HG02852 (cell line): ENCODE measurements around the gene MAMLD1.

ENCODE experiments used
- ATAC-seq: cut with Tn5 transposase; IDR thresholded peaks from one replicate; pipeline ENCODE4 v1.9.1; 2021; ENCODE audit warnings: mild to moderate bottlenecking, moderate library complexity; ENCODE audit not compliant: unreplicated experiment

Gene MAMLD1

DNA sequence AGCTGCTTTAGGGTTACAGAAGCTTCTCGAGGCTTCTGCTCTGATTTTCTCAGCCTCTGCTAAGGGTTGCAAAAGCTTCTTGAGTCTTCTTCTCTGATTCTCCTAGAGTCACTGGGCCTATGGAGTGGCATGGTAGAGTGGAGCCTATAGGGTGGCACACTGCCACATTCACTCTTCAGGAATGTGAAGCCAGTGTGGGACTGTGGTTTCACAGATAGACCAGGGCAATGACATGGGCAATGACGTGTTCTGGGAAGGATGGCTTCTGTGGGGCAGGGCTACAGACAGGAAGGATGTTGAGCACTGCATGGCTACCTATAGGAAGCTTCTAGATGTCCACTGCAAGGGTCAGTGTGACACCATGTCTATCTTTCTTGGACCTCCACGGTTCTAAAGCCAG, 11.0 kb upstream of the MAMLD1 start:
- ATAC-seq = no peak

DNA sequence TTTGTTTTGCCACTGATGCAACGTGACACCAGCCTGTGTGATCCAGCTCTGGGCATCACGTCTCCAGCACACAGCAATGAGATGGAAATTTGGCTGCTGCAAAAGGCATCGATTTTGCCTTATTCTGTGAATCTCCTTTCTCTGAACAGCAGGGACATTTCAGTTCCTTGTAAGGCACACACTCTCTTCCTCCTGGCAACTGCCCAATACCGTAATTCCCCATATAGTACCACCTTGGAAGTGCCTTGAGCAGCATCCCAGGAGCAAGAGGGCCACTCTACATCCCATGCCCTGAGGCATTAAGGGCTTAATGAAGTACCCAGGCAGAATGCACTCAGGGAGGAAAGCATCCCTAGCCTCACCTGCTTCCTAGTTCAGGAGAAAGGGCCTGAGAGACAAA, 10.5 kb upstream of the MAMLD1 start:
- ATAC-seq = no peak

DNA sequence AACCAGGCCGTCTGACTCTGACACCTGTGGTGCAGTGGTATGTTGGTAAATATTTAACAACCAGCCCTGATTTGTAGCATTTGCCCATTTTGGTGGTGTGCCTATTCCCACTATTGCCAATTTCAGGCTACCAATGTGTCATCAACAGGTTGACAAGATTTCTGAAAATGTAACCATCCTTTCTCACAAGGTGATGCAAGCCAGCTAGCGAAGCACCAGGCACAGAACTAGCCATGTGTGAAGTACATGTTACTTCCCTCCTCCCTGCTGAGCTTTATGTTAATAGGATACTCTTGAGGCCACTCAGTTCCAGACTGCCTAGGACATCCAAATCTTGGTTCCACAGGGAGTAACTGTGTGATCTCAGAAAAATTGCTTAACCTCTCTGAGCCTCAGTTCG, 7.2 kb upstream of the MAMLD1 start:
- no peak for ATAC-seq

DNA sequence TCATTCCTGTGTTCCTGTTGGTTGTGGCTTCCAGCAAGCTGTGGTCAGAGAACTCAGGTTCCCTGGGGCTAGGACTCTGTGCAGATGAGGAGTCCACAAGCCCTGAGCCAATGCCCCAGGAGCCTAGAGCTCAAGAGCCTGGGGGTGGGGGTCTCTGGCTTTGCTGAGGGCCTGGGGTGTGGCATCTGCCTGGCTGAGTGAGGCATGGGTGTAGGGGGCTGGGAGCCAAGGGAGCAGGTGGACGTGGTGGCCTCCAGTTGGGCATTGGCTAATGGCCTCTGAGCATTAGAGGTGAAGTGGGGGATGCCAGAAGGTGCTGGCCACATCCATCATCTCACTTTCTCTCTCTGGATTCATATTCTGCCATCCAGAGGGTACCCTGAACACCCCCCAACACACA, 5.3 kb upstream of the MAMLD1 start:
- ATAC-seq = no peak

DNA sequence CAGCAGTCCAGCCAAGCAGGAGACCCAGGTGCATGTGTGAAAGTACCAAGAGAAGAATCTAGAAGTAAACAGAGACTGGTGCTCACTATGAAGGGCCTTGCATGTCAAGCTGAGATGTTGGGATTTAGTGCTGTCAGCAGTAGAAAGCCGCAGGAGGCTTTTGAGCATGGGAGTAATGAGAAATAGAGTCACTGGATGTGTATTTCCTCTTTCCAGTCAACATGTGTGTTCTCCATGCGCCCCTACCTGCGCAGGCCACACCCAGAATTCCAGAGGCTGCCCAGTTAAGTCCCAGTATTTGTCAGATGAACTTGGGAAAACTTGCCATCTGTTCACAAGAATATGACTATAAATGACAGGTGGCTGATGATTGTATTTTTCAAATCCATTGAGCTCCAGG, 4.5 kb upstream of the MAMLD1 start:
- no peak for ATAC-seq

DNA sequence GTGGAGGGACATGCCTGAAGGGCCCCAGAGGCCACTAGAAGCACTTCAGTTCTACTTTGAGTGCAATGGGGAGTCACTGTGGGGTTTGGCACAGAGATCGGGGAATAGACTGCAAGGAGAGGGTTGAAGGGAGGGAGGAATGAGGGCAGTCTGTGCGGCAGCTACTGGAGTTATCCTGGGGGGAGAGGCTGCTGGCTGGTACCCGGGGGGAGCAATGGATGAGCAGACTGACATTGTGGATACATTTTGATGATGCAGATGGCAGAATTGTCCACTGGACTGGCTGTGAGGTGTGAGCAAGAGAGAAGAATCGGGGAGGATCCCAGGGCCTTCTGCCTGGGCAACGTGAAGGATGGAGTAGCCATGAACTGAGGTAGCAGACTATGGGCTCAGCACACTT, 2.8 kb upstream of the MAMLD1 start:
- no peak for ATAC-seq

DNA sequence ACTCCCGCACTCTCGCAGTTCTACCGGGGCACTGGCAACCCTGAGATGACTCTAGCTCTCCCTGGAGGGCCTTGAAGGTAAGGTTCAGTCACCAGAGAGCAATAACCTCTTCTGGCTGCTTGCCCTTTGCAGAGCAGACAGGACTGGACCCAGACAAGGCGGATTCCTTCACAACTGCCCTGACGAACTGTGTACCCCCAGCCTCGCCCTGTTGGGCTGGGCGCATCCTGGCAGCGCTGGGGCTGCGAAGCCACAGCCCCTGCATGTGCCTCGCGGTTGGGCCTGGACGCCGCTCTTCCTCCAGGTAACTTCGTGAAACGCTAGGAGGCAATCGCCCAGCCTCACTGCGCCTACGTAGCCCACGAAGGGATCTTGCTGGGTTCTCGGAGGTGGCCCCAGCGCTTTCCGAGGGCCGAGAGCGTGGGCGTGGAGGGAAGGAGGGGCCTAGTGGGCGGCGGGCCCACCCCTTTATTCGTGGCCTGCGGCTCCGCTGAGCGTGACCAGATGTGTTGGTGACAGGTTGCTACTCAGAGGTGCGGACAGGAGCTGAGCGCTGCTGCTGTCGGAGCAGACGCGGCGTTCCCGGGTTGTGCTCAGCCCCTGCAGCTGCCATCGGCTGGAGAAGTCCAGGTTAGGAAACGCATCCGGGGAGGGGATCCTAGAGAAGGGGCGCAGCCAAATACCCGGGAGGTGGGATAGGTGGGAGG, 1.9 kb upstream of the MAMLD1 start:
- no peak for ATAC-seq

DNA sequence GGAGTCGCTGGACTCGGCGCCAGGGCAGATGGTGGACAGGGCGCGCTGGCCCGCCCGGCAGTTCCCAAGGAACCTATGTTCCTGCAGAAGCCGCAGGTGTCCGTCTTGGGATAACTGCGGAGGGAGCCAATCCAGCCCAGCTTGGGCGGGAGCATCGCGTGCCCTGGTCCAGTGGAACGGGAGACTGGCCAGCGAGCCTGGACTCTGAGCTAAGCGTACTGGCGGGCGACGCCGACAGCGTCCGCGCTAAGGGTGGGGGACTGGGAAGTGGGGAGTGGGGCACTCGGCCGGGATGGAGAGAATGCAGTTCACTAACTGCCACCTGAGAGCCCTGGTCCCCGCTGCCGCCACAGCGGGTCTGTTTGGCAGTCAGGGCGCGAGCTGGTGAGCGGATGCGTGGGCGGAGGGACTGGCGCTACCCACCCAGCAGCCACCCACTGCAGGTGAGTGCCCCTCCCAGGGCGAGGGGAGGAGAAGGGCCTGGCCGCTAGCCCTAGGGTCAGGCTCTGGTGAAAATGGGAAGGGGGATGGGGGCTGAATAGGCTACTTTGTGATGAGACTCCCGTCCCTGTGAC, 1.3 kb upstream of the MAMLD1 start:
- no peak for ATAC-seq

DNA sequence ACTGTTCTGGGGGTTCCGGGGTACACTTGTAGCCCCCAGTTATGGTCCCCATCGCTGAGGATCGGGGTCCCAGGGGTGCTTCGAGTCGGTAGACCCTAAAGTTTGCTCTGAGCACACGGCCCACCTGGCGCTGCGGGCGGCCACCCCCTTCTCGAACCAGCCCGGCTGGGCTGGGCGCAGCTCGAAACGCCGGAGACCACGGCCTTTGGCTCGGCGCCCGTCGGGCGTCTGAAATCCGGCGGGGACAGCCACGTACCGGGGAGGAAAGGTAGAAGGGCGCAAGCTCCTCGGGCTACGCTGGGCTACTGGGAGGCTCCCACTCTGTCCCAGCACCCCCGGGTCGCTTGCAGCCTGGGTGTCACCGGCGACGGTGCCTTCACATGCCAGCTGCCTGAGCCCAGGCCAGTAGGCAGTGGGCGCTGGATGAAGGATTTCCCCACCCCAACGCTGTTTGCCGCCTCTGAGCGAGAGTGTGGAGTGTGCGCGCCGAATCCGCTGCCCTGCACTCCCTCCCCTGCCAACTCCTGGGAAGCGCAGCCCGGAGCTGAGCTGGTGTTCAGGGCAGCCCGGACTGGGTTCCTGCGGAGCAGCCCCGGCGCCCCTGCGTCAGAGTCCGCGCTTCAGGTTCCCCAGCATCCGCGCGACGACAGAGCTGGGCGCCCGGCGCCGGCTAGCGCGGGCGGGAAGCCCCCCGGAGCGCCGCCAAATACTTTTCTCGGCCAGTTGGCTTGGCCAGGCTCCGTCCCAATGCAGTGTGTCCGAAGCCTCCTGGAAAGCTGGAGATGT, 637 bp downstream of the MAMLD1 start:
- no peak for ATAC-seq

DNA sequence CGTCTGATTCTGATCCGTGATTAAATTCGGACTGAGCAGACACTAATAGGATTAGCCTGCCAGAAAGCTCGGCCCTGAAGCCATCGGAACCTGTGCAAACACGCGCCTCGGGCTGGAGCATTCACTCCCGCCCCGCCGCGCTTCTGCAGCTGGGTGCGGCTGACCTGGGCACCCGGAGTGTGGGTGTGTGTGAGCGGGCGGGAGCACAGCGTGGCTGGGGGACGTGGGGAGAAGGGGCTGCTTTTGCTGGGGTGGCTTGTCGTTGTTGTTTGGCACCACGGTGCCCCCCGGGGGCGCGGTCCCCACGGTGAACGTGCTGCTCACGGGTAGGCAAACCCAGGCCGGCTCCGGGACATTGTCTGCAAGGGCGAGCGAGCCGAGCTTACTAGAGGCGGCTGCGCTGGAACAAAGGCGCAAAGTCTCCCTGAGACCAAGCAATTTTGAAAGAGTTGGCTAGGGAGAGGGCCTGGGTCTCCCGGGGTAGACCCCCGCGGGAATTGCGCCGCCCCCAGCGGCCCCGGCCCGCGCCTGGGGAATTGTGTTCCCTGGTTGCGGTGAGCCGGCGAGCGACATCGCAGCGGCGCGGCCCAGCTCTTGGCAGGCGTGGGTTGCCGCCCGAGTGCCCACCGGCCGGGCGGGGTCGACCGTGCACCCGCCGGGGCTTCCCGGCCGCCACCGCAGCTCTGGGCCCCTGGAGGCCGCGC, 1.4 kb downstream of the MAMLD1 start:
- no peak for ATAC-seq

DNA sequence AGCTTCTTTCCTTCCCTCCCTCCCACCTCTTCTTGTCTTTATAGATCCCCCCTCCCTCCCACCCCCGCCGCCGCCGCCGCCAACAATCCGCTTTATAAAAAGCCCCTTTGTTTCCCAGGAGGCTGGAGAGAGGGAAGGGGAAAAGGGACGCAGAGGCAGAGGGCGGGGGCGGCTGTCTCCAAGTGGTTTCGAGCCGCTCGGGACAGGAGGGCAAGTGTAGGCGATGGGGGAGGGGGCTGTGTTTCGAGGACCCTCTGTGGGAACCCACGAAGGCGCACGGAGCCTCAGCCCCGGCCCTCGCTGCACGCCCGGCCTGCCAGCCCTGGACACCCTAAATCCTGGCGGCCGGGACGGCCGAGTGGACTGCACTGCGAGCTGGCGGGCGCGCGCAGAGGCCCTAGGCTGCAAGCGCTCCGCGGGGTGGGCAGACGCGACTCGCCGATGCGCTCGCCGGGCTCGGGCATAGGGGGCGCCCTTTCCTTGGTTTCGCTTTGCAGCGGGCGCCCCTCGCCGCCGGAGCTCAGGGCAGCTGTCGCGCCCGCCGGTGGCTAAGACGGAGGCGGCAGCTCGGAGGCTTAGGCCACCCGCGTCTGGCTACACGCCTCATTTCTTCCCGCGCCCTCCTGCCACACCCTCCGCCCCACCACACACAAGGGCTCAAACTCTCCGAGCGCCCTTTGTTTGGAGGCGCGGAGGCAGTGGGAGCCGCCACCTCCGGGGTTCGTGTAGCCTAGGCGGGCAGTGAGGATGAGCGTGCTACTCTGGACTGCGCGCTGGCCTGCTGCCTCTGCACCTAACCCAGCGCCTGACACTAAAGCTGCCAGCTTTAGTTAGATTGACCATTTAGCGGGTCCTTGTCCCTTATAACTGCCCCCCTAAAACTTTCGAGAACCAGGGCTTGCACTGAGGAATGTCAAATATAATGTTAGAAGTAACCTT, 2.2 kb downstream of the MAMLD1 start:
- no peak for ATAC-seq

DNA sequence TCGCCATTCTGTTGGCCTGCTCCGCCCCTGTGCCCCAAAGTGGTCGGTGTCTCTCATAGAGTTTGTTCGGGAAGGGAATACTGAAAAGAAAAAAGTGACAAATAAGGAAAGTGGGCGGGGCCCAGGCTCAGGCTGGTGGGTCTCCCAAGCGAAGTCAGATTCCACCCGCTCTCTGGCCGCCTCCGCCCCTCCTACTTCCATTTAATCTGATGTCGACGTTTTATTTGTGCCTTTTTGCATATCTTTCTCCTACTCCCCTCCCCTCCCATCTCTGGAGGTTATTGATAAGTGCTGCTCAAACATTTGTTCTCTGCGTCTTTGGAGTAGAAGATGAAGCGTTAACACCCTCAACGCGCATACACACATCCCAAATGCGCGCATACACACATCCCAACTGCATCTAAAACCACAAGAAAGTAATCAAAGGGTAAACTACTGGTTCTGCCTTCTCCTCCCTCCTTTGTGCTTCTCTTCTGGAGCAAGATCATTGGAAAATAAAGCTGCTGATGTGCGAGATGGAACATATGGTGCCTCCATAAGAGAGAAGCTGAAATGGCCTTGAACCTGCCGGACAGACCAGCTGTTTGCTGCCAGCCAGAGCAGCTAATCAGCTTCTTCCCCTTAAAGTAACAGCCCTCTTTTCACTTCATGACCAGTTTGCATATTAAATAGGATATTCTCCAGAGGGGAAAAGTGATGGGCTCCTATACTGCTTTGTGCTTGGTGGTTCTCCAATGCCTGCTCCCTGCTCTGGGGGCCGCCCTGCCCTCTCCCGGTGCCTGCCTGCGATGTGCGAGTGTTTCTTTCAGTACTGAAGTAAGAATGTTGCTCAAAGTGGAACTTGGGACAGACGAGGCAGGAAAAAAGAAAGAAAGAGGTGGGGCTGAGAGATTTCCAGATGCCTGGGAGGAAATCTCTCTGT, 3.1 kb downstream of the MAMLD1 start:
- no peak for ATAC-seq

DNA sequence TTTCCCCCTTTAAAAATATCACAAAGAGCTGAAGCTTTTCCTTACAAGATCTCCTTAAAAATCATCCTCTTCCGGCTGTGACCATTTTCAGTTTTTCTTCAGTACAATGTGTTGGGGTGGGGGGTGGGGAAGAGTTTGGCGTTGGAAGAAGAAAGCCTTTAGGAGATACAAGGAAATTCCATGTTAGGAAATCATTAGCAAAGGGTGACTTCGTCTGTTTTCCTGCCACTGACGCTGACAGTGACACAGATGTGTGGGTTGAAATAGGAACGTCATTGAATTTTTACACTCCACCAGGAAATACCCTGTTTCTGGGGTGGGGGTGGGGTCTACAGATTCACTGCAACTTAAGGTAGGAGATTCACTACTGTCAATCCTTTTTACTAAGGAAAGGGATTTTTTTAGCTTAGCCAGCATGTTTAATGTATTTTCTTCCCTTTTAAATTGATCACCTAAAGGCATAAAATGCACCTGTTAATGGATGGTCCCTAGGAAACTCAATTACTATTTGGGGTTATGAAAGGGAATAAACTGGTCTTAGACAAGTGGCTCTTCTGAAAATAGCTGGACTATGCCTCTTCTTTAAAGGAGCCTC, 3.9 kb downstream of the MAMLD1 start:
- ATAC-seq = no peak

DNA sequence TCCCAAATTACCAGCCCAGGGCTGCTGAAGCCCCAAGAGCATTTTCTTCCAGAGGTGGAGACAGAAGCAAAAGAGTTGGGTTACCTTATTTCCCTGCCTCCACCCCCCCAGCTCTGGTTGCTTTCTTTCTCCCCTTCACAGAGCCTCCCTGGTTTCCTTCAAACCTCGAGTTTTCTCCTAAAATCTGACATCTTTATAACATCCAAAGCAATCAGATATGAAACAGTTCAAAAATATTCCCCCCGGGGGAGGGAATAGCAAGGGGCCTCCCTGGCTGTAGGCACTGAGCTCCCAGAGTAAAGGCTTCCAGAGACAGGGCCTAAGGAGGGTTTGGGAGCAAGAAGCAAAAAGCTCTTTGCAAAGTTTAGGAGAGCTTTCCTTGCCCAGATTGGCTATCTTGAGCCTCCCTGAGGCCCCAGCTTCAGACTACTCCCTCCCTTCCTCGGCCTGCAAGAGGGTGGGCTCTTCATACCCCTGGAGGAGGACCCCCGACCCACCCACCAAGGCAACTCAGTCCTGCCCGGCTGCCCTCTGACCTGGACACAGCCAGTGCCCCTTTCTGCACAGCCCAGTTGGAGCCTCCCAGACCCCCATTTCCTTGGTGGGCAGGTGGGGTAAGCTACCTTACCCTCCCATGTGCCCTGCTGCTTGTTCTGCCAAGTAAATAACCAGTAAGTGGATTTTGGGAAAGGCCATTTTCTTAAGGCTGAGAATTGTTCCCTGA, 7.6 kb downstream of the MAMLD1 start:
- ATAC-seq = no peak

DNA sequence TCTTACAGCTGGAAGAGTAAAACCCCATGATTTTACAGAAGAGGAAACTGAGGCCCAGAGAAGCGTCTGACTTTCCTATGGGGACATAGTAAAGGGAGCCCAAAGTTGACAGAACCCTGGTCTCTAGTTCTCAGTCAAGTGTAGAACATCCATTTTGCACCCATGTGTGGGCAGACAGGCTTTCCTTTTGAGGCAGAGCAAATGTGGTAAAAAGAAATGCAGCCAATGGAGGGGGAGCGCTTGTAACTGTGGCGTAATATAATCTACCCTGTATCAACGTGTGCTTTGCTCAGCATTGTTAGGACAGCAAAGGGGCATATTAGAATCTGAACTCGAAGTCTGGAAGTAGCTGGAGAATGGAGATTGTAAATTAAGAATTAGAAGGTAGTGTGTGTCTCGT, 8.8 kb downstream of the MAMLD1 start:
- no peak for ATAC-seq

DNA sequence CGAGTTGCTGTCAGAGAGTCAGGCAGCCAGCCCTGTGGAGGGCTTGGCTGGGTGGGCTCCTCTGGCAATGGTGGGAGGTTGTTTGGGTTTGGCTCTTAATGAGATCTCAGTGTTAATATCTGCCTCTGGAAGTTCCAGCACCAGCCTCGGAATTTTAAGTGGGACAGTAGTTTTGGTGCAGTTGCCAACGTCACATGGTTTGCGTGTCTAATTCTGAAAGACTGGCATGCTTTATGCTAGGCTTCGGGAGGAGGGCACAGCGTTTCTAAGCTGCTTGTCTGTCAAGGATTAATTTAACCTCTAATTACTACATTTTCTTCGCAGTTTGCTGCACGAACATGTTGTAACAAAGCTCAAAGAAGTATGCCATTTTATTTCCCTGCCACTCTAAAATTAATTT, 9.2 kb downstream of the MAMLD1 start:
- no peak for ATAC-seq

DNA sequence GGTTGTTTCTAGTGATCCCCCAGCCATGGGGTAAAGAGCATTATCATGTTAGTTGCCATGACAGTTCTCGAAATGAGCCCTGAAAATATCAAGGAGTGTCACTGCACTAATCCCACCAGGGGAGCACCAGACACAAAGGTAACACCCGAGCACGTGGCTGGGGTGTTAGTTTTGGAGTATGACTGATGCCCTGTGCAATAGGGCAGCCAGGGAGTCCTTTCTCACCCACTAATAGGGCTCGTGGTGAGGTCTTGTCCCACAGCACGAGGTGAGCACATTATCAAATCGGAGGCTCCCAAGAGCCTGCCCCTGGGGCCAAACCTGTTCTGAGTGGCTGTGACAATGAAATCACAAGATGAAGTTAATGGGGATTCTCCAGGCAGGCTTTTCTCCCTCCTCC, 9.6 kb downstream of the MAMLD1 start:
- no peak for ATAC-seq

DNA sequence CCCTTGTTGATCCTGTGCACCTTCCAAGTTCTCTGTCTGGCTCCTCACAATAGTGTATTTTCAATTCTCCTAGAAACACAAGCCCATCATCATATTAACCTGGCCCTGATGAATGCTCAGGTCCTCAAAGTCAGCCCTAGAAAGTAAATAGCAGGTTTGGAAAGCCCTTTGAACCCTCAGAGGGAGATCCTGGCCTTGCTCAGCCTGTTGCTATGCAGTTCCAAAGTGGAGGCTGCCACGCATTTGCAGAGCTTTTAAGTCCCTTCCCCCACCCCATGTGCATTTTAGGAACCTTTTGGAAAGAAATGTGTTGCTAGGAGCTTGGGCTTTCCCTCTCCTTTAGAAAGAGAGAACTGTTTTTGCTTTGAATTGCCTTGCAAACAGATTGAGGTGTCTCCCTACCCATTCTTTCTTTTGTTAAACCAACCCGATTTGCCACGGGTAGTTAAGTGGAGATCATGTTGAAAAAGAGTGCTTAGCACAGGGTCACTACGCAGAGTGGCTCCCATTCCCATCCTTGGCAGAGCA, 12.2 kb downstream of the MAMLD1 start:
- no peak for ATAC-seq
